ENCODE measurements around the gene PPARG. TPM values are rescaled to one million over a fixed set of nuclear protein-coding genes. Genes with fewer than 3 reads are reported as not detected.

The PPARG gene
- total and polyA plus RNA-seq, 2 of the 13 experiments (the other 11 are each of a cell fraction or from before 2014, with no cell fraction given): 13.9 to 58.3 TPM

DNA sequence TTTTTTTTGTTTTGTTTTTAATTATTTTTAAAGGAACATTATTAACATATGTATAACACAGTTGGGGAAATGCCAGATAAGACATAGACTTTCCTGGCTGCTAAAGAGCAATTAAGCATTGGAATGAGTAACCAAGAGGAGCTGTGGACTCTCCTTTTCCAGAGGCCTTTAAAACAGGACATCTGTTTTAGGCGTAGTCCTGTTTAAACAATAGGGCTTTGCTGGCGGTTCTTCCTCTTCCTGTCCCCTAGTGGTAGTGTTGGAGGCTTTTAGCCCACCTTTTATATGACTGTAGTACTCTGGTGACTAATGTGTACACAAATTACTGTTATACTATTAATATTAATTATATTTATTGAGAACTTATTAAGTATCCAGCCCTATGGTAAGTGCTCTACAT lies 81.9 kb downstream of the PPARG start (continued):
- TF ChIP-seq, protein P1, sequence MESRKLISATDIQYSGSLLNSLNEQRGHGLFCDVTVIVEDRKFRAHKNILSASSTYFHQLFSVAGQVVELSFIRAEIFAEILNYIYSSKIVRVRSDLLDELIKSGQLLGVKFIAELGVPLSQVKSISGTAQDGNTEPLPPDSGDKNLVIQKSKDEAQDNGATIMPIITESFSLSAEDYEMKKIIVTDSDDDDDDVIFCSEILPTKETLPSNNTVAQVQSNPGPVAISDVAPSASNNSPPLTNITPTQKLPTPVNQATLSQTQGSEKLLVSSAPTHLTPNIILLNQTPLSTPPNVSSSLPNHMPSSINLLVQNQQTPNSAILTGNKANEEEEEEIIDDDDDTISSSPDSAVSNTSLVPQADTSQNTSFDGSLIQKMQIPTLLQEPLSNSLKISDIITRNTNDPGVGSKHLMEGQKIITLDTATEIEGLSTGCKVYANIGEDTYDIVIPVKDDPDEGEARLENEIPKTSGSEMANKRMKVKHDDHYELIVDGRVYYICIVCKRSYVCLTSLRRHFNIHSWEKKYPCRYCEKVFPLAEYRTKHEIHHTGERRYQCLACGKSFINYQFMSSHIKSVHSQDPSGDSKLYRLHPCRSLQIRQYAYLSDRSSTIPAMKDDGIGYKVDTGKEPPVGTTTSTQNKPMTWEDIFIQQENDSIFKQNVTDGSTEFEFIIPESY (CRISPR knock-in tag; IDR thresholded peaks at IDR 0.05): peak; percentile 95

DNA sequence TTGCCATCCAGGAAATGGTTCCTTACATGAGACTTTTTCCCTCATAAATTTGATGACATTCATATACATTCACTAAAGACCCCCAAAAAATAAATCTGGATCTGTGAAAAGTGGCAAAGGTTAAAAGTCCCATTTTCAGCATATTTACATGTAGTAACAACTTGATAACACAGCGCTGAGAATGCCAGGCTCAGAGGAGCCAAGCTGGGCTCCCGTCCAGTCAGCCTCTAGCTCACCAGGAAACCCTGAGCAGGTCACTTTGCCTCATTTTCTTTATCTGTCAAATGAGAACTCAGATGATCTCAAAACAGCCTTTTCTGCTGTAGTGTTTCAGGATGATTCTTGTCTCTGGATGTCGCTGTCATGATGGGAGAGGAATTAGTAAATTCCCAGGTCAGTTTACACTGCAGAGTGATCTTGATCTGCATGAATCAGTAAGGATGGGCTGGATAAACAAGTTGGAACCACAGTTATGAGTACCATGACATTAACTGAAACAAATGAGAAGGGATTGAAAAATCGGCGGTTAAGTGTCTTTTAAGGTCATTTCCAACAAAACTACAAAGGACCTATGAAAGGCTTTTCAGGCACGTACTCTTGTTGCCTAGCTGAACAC lies 82.8 kb downstream of the PPARG start:
- Histone ChIP-seq H3K9ac (ENCODE audit: insufficient read depth, low read depth, low read length) (no peak overlapping the region), H3K79me2 (ENCODE audit: insufficient read depth, low read length) (no peaks in the 10 kb centered on the region), H3K9me3 (ENCODE audit: low read length) (no peaks in the 10 kb centered on the region), H2AFZ (ENCODE audit: low read length) (no peak overlapping the region), H3K36me3 (replicated peaks in 1 of 2; ENCODE audit: control insufficient read depth in 1 of 2, insufficient read depth in 2 of 2, low read length in 2 of 2) (no peaks in the 10 kb centered on the region), H3K4me2 (ENCODE audit: low read depth, low read length) (no peak overlapping the region), H3K4me3 (replicated peaks in 1 of 3; ENCODE audit: insufficient read depth in 1 of 3, low read depth in 2 of 3, low read length in 3 of 3) (no peak overlapping the region), H3K27ac (ENCODE audit: extremely low read length, insufficient read depth, low read length) (no peak overlapping the region), H3K27me3 (ENCODE audit: control insufficient read depth in 1 of 2, insufficient read depth in 2 of 2, low read length in 2 of 2) (no peaks in the 10 kb centered on the region), H4K20me1 (ENCODE audit: insufficient read depth, low read length) (no peaks in the 10 kb centered on the region), H3K4me1 (ENCODE audit: insufficient read depth, low read length) (peaks cover 31% of the 10 kb centered on the region)
- POLR2A ChIA-PET: no interaction called here
- BruUV-seq (replicated peaks): no TSS peak
- in situ Hi-C loops (cut with HindIII; ENCODE audit: extremely low pct_ligation_motif_present, low pct_unique_long_range_greater_than_20kb) (no loop called here), intact Hi-C loops (cut with micrococcal nuclease; ENCODE audit: unreplicated experiment) (no loop called here)
- FAIRE-seq (no peak), DNase-seq (ENCODE audit: low spot score) (no peak), ATAC-seq (no peak)
- TF ChIP-seq ATF7-NPFF (CRISPR knock-in tag; IDR thresholded peaks at IDR 0.05; ENCODE audit: low read depth) (no peak), ZNF354B (CRISPR knock-in tag; IDR thresholded peaks at IDR 0.05) (no peak)
- CTCF ChIA-PET (ENCODE audit: low intra/inter-chr PET ratio, low total read pairs): no interaction called here
- 92% methylated on average over 6 of the region's 6 CpGs for WGBS (ENCODE audit: low lambda C conversion rate)

DNA sequence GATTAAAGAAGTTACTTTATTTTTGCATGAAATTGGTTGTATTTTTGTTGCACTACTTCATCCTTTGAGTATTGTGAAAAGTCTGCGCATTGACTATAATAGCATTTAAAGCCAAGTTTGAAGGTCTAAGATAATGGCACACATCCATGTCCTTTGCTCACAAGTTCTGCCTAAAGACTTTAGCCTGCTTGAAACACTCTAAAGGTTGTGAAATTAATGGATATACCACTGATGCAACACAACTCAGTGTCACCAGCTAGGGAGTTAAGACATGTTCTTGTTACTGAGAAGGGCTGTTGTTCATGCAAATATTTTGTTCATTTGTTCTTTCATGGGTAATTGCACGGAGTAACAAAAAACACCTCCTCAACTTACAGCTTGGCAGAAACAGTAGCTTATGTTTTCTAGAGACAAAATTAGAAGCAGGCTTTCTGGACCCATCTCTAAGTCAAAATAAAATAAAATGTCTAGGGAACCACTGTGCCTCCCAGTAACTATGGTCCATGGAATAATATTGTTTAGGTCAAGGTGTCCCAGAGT lies 83.9 kb downstream of the PPARG start:
- ChIA-PET CTCF (ENCODE audit: low intra/inter-chr PET ratio, low total read pairs) (no interaction called here), POLR2A (no interaction called here)
- Histone ChIP-seq H3K27me3 (ENCODE audit: control insufficient read depth in 1 of 2, insufficient read depth in 2 of 2, low read length in 2 of 2) (no peaks in the 10 kb centered on the region), H3K9ac (ENCODE audit: insufficient read depth, low read depth, low read length) (no peak overlapping the region), H4K20me1 (ENCODE audit: insufficient read depth, low read length) (no peaks in the 10 kb centered on the region), H3K4me3 (replicated peaks in 1 of 3; ENCODE audit: insufficient read depth in 1 of 3, low read depth in 2 of 3, low read length in 3 of 3) (no peak overlapping the region), H2AFZ (ENCODE audit: low read length) (no peak overlapping the region), H3K36me3 (replicated peaks in 1 of 2; ENCODE audit: control insufficient read depth in 1 of 2, insufficient read depth in 2 of 2, low read length in 2 of 2) (no peaks in the 10 kb centered on the region), H3K9me3 (ENCODE audit: low read length) (no peaks in the 10 kb centered on the region), H3K79me2 (ENCODE audit: insufficient read depth, low read length) (no peaks in the 10 kb centered on the region), H3K4me1 (ENCODE audit: insufficient read depth, low read length) (peaks cover 31% of the 10 kb centered on the region), H3K27ac (ENCODE audit: extremely low read length, insufficient read depth, low read length) (no peak overlapping the region), H3K4me2 (ENCODE audit: low read depth, low read length) (no peak overlapping the region)
- WGBS (ENCODE audit: low lambda C conversion rate): 96% methylated on average over 2 of the region's 2 CpGs
- intact Hi-C loops (cut with micrococcal nuclease; ENCODE audit: unreplicated experiment): no loop called here
- DNase-seq (ENCODE audit: low spot score): no peak
- in situ Hi-C loops (cut with HindIII; ENCODE audit: extremely low pct_ligation_motif_present, low pct_unique_long_range_greater_than_20kb): no loop called here
- BruUV-seq (replicated peaks): no TSS peak
- no peak for ATAC-seq
- peak; percentile 30 for FAIRE-seq
- TF ChIP-seq ZNF30 (CRISPR knock-in tag; IDR thresholded peaks at IDR 0.05) (no peak), NCOA5 (CRISPR knock-in tag; IDR thresholded peaks at IDR 0.05) (no peak), ZNF230 (CRISPR knock-in tag; IDR thresholded peaks at IDR 0.05) (no peak), GATAD2A (CRISPR knock-in tag; IDR thresholded peaks at IDR 0.05) (no peak), KDM4B (CRISPR knock-in tag; IDR thresholded peaks at IDR 0.05) (no peak), MBNL3 (CRISPR knock-in tag; conservative IDR thresholded peaks at IDR 0.05) (no peak), GPN1 (CRISPR knock-in tag; IDR thresholded peaks at IDR 0.05; ENCODE audit: borderline replicate concordance) (no peak), ZNF557 (CRISPR knock-in tag; IDR thresholded peaks at IDR 0.05) (no peak), NPAS2 (CRISPR knock-in tag; IDR thresholded peaks at IDR 0.05; ENCODE audit: borderline replicate concordance) (no peak), ARNT2 (CRISPR knock-in tag; IDR thresholded peaks at IDR 0.05; ENCODE audit: low read depth) (no peak), WIZ (CRISPR knock-in tag; IDR thresholded peaks at IDR 0.05) (no peak), ZNF24 (IDR thresholded peaks at IDR 0.05) (no peak)
- TF ChIP-seq, protein P2, sequence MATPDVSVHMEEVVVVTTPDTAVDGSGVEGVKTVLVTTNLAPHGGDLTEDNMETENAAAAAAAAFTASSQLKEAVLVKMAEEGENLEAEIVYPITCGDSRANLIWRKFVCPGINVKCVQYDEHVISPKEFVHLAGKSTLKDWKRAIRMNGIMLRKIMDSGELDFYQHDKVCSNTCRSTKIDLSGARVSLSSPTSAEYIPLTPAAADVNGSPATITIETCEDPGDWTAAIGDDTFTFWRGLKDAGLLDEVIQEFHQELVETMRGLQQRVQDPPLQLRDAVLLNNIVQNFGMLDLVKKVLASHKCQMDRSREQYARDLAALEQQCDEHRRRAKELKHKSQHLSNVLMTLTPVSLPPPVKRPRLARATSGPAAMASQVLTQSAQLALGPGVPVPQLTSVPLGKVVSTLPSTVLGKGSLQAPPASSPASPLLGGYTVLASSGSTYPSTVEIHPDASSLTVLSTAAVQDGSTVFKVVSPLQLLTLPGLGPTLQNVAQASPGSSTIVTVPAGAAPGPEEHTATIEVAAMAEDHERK (CRISPR knock-in tag; IDR thresholded peaks at IDR 0.05; ENCODE audit: low read depth): no peak

Measured in HepG2 (cell line).